HG03159 (cell line): Measurements from ENCODE around the gene CDH20.

ENCODE experiments used
- ATAC-seq: cut with Tn5 transposase; IDR thresholded peaks from one replicate; pipeline ENCODE4 v1.9.1; 2021; ENCODE audit warnings: mild to moderate bottlenecking, moderate library complexity; ENCODE audit not compliant: unreplicated experiment

Gene CDH20

GRCh38 chr18:61528961-61529360 lies 195.7 kb downstream of the CDH20 start:
- no peak for ATAC-seq

- no peak for ATAC-seq
These were observed 197.5 kb downstream of the CDH20 start for GRCh38 chr18:61530681-61531080.

- ATAC-seq: no peak
These were observed 198.0 kb downstream of the CDH20 start for GRCh38 chr18:61531182-61531581.

GRCh38 chr18:61531891-61532290 lies 198.7 kb downstream of the CDH20 start:
- ATAC-seq: no peak

GRCh38 chr18:61535401-61535800 lies 202.2 kb downstream of the CDH20 start:
- no peak for ATAC-seq

GRCh38 chr18:61541673-61542072 lies 208.4 kb downstream of the CDH20 start:
- ATAC-seq: no peak

- no peak for ATAC-seq
These were observed 209.4 kb downstream of the CDH20 start for GRCh38 chr18:61542596-61542995.

- ATAC-seq: no peak
These were observed 210.3 kb downstream of the CDH20 start for GRCh38 chr18:61543518-61543917.

GRCh38 chr18:61544178-61544577 lies 210.9 kb downstream of the CDH20 start:
- no peak for ATAC-seq

- no peak for ATAC-seq
These were observed 212.3 kb downstream of the CDH20 start for GRCh38 chr18:61545281-61546245.

- no peak for ATAC-seq
These were observed 213.4 kb downstream of the CDH20 start for GRCh38 chr18:61546590-61546989.

GRCh38 chr18:61549416-61549815 lies 216.2 kb downstream of the CDH20 start:
- no peak for ATAC-seq

- no peak for ATAC-seq
These were observed 216.7 kb downstream of the CDH20 start for GRCh38 chr18:61549889-61550288.

GRCh38 chr18:61551586-61551985 lies 218.4 kb downstream of the CDH20 start:
- peak; percentile 89 for ATAC-seq

GRCh38 chr18:61553045-61553659 lies 219.9 kb downstream of the CDH20 start:
- no peak for ATAC-seq

- no peak for ATAC-seq
These were observed 221.0 kb downstream of the CDH20 start for GRCh38 chr18:61554117-61554776.

- no peak for ATAC-seq
These were observed 221.7 kb downstream of the CDH20 start for GRCh38 chr18:61554946-61555361.

- no peak for ATAC-seq
These were observed 223.1 kb downstream of the CDH20 start for GRCh38 chr18:61556316-61556715.

GRCh38 chr18:61556862-61557261 lies 223.6 kb downstream of the CDH20 start:
- no peak for ATAC-seq

GRCh38 chr18:61569176-61569892 lies 236.1 kb downstream of the CDH20 start:
- no peak for ATAC-seq

- no peak for ATAC-seq
These were observed 236.8 kb downstream of the CDH20 start for GRCh38 chr18:61570070-61570469.
